Peyer's patch (tissue), 4 donors: ENCODE data around the gene ADNP2.

Experiments used
- CTCF ChIP-seq, 6 experiments: fragments of 450-650 bp in 4 of 6; fragments of 200-600 bp in 2 of 6; sonication (generic) in 1 of 6; IDR thresholded peaks; one replicate each; pipeline ENCODE4 v1.5.1; 2017 to 2019; ENCODE audit warnings: antibody characterized with exemption in 6 of 6, mild to moderate bottlenecking in 3 of 6, moderate library complexity in 1 of 6
- POLR2A ChIP-seq, 2 donors: fragments of 450-650 bp; IDR thresholded peaks; one replicate each; pipeline ENCODE4 v1.5.1; 2017; ENCODE audit warnings: antibody characterized with exemption in 2 of 2, mild to moderate bottlenecking in 2 of 2, moderate library complexity in 2 of 2

GRCh38 chr18:80149667-80150066 is 40.6 kb downstream of the ADNP2 start:
- TF ChIP-seq POLR2A (IDR thresholded peaks at IDR 0.05) (no peak), CTCF (IDR thresholded peaks at IDR 0.05) (no peak)
